CD4-positive, alpha-beta T cell treated with Interleukin-21 for 1 hour (primary cell): ENCODE data around the gene SLC36A2.
"Not testable (repeated sequence)": the region's sequence is repeated elsewhere in the genome, so short reads cannot be mapped to it uniquely, and the experiment has no call there.

Experiments used
- DNase-seq: peaks from one replicate; pipeline ENCODE4 v3.0.0-alpha.2; 2020

The SLC36A2 gene

GRCh38 chr5:151347369-151347768 is at the start of gene SLC36A2:
Gene SLC36A2 (minus strand): TSS chr5:151347559. CDS start chr5:151347460, 99 bp downstream.
- DNase-seq: no peak

DNA sequence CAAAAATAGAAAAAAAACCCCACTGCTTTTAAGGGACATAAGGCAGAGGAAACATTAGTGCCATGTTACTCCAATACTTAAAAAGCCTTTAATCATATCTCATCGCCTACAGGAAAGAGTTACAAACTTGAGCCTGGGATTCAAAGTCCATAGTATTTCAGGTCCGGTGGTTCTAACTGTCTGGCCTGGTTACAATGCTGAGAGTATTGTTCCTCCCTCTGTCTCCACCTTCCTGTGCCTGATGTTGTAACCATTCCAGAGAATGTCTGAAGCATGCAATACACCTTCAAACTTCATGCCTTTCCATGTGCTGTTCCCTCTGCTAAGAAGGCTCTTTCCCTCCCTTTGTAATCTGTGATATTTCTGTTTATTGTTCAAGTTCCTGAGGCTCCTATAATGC is 41.6 kb upstream of the SLC36A2 start:
- no peak for DNase-seq

- no peak for DNase-seq
Observed at GRCh38 chr5:151384106-151384505, 36.7 kb upstream of the SLC36A2 start.

- DNase-seq: no peak
Observed at GRCh38 chr5:151383011-151383410, 35.7 kb upstream of the SLC36A2 start.

DNA sequence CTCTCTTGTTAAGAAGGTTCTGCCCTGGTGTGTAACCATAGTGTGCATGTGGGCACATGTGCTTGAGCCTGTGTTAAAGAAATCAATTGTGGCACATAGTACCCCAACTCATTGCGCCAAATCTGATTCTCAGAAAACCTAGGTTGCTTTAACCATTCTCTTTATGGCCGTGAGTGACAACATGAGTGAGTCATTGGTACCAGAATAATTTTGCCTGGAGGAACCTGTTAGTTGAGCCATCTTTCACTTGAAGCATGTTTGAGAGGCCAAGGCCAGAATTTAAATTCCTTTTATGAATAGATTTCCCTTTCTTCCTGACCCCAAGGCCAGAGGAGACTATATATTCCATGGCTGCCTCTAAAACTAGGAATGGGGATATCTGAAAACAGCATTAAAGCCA is 35.2 kb upstream of the SLC36A2 start:
- no peak for DNase-seq

DNA sequence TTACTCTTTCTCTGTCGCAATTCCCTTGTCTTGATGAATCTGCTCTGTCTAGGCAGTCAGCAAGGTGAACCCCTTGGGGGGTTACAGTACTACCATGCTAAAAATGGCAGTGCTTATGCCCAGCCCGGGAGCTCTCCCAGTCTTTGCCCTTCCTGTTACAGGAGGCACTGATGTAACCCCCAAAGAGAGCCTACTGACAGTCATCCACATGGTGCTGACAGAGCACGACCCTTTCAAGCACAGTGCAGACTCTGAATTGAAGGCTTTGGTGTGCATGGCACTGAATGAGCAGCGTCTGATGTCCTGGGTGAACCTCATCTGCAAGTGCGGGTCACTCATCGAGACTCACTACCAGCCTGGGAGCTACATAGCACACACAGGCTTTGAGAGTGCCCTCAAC is 34.5 kb upstream of the SLC36A2 start:
- no peak for DNase-seq

DNA sequence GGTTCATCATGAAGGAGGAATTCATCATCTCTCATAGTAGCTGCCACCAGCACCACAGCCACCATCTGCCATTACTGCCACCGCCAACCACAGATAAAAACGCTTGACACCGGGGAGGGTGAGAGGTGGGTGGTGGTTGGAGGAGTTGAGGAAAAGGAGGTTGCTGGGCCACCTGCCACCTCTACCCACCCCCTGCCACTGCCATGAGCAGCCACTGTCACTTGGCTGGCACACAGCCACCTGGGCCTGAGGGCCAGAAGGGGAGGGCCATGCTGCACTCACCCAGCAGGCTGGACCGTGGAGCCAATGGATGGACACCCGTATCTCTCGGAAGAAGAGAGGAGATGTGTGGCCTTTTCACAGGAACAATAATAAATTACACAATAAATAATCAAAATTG is 31.3 kb upstream of the SLC36A2 start:
- no peak for DNase-seq

DNA sequence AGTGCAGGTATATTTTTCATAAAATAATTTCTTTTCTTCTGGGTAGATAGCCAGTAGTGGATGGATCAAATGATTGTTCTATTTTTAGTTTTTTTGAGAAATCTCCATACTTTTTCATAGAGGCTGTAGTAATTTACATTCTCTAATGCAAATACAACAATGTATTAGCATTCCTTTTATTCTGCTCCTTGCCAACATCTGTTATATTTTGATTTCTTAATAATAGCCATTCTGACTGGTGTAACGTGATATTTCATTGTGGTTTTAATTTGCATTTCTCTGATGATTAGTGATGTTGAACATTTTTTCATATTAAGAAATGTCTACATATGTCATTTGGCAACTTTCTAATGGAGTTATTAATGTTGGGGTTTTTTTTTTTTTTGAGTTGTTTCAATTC is 27.2 kb upstream of the SLC36A2 start:
- no peak for DNase-seq

DNA sequence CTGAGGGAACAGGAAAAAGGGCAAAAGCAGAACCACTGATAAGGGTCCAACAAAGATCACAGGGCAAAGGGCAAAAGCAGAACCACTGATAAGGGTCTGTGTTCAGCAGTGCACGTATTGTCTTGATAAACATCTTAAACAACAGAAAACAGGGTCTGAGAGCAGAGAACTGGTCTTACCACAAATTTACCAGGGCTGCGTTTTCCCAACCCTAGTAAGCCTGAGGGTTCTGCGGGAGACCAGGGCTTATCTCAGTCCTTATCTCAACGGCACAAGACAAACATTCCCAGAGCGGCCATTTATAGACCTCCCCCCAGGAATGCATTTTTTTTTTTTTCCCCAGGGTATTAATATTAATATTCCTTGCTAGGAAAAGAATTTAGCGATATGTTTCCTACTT is 19.7 kb upstream of the SLC36A2 start:
- DNase-seq: not testable (repeated sequence)

GRCh38 chr5:151363673-151364072 is 16.3 kb upstream of the SLC36A2 start:
- DNase-seq: no peak

DNA sequence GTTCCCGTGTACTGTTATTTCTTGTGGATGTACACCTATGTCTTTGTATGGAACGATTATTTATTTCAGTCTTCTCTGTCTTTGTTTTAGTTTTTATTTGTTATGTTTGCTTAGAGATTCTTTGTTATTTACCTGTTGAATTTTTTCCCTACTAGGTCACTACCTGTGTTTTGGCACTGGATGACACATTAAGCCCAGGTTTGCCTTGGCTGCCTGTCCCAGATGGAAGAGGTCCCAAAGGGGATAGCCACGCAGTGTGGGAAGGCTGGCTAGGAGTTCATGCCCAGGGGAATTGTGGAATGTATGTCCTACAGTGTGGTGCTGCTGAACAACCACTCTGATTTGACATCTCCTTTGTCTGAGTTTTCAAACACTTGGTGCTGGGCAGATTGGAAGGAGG is 15.6 kb upstream of the SLC36A2 start:
- no peak for DNase-seq

DNA sequence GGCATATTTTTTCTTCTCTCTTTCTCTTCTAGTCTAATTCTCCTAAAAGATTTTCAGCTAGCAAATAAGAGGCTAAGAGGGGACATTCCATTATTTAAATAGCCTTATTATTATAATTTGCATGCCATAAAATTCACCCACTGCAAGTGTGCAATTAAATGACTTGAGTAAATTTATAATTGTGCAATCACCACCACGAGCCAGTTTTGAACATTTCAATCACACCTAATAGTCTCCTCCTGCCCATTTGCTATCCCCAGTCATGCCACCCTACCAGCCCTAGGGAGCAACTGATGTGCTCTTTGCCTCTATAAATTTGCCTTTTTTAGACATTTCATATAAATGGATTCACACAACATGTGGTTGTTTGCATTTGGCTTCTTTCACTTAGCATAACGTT is 12.0 kb upstream of the SLC36A2 start:
- no peak for DNase-seq

DNA sequence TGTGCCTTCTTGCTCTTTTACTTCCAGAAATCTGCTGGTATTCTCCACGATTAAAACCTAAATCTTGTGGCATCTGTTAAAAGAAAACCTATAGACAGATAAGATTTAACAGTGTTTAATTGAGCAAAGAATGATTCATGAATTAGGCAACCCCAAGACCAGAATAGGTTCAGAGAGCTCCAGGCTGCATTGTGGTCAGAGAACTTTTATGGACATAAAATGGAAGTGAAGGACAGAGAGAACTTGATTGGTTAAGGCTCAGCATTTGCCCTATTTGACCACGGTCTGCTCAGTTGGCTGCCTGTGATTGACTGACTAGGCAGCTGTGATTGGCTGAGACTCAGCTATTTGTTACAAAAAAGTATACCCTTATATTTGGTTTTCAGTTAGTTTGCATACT is 10.4 kb upstream of the SLC36A2 start:
- no peak for DNase-seq

- no peak for DNase-seq
Observed at GRCh38 chr5:151357097-151357496, 9.7 kb upstream of the SLC36A2 start.

DNA sequence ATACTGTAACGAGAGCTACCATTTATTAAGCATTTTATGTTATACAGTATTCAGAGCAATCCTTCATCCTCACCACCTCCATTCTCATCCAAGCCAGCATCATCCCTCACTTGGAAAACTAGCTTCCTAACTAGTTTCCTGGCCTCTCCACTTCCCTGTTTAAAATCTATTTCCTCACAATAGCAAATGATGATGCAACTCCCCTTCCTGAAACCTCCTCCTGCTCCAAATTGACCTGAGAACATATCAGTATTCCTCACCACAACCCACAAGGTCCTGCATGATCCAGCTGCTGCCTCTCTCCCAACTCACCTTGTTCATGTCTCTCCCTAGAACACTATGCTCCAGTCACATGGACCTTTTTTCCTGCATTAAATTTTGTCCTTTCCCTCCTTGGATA is 4.3 kb upstream of the SLC36A2 start:
- no peak for DNase-seq

- DNase-seq: no peak
Observed at GRCh38 chr5:151348789-151349188, 1.4 kb upstream of the SLC36A2 start.

- DNase-seq: no peak
Observed at GRCh38 chr5:151345808-151346478, 1.4 kb downstream of the SLC36A2 start.

DNA sequence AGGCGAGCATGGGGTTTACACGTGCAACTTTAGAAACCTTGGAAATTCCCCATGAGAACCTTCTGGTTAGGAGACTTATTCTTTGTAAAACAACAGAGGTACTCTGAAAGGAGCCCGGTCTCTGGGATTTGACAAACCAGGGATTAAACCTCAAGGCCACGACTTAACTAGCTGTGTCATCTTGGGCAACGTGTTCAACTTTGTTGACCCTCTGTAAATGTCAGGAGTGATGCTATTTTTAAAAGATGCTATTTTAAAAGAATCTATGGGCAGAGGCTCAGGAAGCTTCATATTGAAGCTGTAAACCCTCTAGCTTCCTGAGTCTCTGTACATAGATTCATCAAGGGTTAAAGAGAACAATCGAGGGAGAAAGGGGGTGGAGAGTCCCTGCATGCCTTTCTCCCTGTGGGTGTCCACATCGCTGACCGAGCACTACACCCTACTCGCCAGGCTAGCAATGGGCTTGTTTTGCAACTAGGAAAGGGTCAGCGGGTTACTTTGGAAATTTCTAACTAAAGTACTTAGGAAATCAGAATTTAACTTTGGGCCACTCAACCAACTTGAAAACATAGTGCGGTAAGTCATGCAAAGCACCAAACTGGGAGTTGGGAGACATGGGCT is 2.1 kb downstream of the SLC36A2 start:
- no peak for DNase-seq

DNA sequence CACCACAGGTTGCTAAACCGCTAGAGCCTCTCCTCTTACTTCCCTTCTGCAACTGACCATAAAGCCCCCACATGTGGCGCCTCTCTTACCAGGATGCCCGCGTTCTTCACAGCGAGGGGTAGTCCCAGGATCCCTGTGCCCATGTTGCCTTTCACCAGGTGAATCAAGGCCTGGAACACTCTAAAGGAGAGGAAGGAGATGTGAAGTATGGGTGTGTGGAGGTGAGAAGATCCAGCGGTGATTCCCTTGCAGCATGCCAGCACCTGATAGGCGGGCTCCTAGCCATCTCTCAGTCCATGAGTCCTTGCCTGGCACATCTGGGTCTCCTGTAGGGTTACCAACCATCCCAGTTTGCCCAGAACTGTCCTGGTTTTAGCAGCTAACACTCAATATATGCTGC is 3.3 kb downstream of the SLC36A2 start:
- DNase-seq: no peak

DNA sequence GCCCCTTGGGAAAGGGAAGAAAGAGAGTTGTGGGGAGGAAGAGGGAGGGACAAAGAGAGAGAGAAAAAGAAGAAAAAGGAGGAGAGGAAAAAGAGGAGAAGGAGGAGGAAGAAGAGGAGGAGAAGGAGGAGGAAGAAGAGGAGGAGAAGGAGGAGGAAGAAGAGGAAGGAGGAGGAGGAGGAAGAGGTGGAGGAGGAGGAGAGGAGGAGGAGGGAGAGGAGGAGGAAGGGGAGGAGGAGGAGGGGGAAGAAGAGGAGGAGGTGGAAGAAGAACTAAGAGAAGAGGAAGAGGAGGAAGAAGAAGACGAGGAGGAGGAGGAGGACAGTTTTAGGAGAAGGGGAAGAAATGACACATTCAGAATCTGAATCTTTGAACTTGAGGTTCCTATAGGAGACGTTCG is 7.4 kb downstream of the SLC36A2 start:
- no peak for DNase-seq

DNA sequence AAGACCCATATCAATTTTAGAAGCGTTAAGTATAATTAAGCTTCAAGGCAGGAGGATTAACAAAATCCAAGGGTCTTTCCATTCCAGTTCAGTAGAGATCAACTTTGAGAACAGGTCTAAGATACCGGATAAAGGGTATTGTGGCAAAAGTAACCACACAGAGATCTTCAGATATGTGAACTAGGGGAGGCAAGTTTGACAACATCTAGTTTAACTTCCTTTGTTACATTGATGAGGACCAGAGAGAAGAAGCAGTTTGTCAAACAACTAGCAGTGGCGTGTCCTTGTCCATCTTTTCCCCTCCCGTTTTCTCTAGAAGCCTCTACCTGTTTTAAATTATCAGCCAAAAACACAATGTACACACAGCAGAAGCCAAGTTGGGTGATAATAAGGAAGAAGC is 8.6 kb downstream of the SLC36A2 start:
- DNase-seq: no peak

- DNase-seq: no peak
Observed at GRCh38 chr5:151332857-151333256, 14.5 kb downstream of the SLC36A2 start.

- DNase-seq: no peak
Observed at GRCh38 chr5:151328734-151329133, 18.6 kb downstream of the SLC36A2 start.

GRCh38 chr5:151327585-151327984 is 19.8 kb downstream of the SLC36A2 start:
- DNase-seq: no peak

- no peak for DNase-seq
Observed at GRCh38 chr5:151326266-151326665, 21.1 kb downstream of the SLC36A2 start.
